Measurements from ENCODE around the gene CDIPT.

DNA sequence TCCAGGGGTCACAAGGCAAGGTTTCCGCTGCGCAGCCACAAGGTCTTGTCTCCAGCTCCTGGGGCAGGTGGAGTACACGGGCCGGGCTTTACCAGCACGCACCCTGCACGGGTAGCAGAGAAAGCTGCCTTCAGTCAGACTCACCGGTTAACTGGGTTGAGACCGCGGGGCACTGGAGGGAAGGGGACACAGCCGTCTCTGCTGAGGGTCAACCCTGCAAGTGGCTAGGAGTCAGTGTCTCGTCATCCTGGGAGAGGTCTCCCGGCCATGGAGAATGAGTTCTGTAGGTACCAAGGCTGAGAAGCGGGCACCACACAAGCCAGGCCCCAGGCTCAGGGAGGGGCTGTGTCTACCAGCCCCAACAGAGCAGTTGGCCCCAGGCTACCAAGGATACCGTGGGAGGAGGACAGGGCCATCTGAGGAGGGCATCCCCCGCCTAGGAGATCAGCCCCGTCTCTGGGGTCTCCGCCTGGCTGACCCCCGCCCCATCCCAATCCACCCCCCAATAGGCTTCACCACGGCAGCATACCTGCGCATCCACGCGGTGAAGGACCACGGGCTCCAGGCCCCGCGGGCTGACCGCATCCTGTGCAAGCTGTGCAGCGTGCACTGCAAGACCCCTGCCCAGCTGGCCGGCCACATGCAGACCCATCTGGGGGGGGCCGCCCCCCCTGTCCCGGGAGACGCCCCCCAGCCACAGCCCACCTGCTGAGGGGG, 53.8 kb downstream of the CDIPT start:
- TF ChIP-seq, protein P1, sequence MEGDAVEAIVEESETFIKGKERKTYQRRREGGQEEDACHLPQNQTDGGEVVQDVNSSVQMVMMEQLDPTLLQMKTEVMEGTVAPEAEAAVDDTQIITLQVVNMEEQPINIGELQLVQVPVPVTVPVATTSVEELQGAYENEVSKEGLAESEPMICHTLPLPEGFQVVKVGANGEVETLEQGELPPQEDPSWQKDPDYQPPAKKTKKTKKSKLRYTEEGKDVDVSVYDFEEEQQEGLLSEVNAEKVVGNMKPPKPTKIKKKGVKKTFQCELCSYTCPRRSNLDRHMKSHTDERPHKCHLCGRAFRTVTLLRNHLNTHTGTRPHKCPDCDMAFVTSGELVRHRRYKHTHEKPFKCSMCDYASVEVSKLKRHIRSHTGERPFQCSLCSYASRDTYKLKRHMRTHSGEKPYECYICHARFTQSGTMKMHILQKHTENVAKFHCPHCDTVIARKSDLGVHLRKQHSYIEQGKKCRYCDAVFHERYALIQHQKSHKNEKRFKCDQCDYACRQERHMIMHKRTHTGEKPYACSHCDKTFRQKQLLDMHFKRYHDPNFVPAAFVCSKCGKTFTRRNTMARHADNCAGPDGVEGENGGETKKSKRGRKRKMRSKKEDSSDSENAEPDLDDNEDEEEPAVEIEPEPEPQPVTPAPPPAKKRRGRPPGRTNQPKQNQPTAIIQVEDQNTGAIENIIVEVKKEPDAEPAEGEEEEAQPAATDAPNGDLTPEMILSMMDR (IDR thresholded peaks at IDR 0.05 in 2 of 3, conservative IDR thresholded peaks at IDR 0.05 in 1 of 3; ENCODE audit: borderline replicate concordance in 1 of 3, insufficient read depth in 1 of 3, low read depth in 2 of 3, low read length in 2 of 3): no peak
- TF ChIP-seq, protein P2, sequence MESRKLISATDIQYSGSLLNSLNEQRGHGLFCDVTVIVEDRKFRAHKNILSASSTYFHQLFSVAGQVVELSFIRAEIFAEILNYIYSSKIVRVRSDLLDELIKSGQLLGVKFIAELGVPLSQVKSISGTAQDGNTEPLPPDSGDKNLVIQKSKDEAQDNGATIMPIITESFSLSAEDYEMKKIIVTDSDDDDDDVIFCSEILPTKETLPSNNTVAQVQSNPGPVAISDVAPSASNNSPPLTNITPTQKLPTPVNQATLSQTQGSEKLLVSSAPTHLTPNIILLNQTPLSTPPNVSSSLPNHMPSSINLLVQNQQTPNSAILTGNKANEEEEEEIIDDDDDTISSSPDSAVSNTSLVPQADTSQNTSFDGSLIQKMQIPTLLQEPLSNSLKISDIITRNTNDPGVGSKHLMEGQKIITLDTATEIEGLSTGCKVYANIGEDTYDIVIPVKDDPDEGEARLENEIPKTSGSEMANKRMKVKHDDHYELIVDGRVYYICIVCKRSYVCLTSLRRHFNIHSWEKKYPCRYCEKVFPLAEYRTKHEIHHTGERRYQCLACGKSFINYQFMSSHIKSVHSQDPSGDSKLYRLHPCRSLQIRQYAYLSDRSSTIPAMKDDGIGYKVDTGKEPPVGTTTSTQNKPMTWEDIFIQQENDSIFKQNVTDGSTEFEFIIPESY (IDR thresholded peaks at IDR 0.05; ENCODE audit: extremely low read depth, insufficient replicate concordance, low read length): no peak
- TF ChIP-seq POLR2AphosphoS5 (IDR thresholded peaks at IDR 0.05; ENCODE audit: low read depth, low read length) (no peak), EZH2 (IDR thresholded peaks at IDR 0.05) (no peak), SRF (IDR thresholded peaks at IDR 0.05; ENCODE audit: low read depth) (no peak), RAD21 (IDR thresholded peaks at IDR 0.05; ENCODE audit: low read depth) (no peak)

Data from HCT116 (cell line).